Vagina (tissue), 2 donors: Measurements from ENCODE around the gene STON2.

ENCODE experiments used
- CTCF ChIP-seq, 3 experiments: fragments of 450-650 bp in 2 of 3; fragments of 200-600 bp in 1 of 3; sonication (generic) in 1 of 3; IDR thresholded peaks; one replicate each; pipeline ENCODE4 v1.5.1; 2017 to 2019; ENCODE audit warnings: antibody characterized with exemption in 3 of 3, mild to moderate bottlenecking in 2 of 3, moderate library complexity in 2 of 3
- POLR2AphosphoS5 ChIP-seq, 2 donors: sonication (generic); formaldehyde crosslinking; IDR thresholded peaks; one replicate each; pipeline ENCODE4 v1.9.0; 2017; ENCODE audit warnings: antibody characterized with exemption in 2 of 2, mild to moderate bottlenecking in 2 of 2, low read depth in 1 of 2; ENCODE audit not compliant: insufficient read depth in 1 of 2

GRCh38 chr14:81319314-81319713 is 80.8 kb downstream of the STON2 start:
- TF ChIP-seq CTCF (IDR thresholded peaks at IDR 0.05) (no peak), POLR2AphosphoS5 (IDR thresholded peaks at IDR 0.05; ENCODE audit: insufficient read depth in 1 of 2, low read depth in 1 of 2) (no peak)
